ENCODE data around the gene CFAP299. TPM values are rescaled to one million over a fixed set of nuclear protein-coding genes. Genes with fewer than 3 reads are reported as not detected.
"Not testable (repeated sequence)": the region's sequence is repeated elsewhere in the genome, so short reads cannot be mapped to it uniquely, and the experiment has no call there.

Gene CFAP299
- not detected for total RNA-seq

GRCh38 chr4:80335554-80336358 lies at the start of gene CFAP299:
Gene CFAP299 (plus strand): TSS chr4:80335730.
- TF ChIP-seq CTCF (IDR thresholded peaks at IDR 0.05) = peak in 2 of 3 experiments; percentile 18 to 36
- Histone ChIP-seq H3K27me3 (peaks cover 4% of the 10 kb centered on the region), H3K9me3 (no peaks in the 10 kb centered on the region), H3K36me3 (no peaks in the 10 kb centered on the region), H3K4me3 (peak within 1 kb of the TSS; percentile 41 to 68), H3K27ac (no peak within 1 kb of the TSS), H3K4me1 (peaks cover 0 to 2% of the 10 kb centered on the region in 2 donors)
- peak in 1 of 2 donors; percentile 76 for DNase-seq (ENCODE audit: low spot score in 2 of 2)
- intact Hi-C loops (cut with DNase I) = no loop called here

GRCh38 chr4:80286451-80286850 lies 49.1 kb upstream of the CFAP299 start:
- Histone ChIP-seq H3K36me3 (no peaks in the 10 kb centered on the region), H3K4me1 (no peaks in the 10 kb centered on the region), H3K27me3 (no peaks in the 10 kb centered on the region), H3K9me3 (no peaks in the 10 kb centered on the region), H3K27ac (no peak overlapping the region), H3K4me3 (no peak overlapping the region)
- DNase-seq (ENCODE audit: low spot score in 2 of 2) = no peak
- intact Hi-C loops (cut with DNase I) = no loop called here
- no peak for TF ChIP-seq CTCF (IDR thresholded peaks at IDR 0.05)

- H3K36me3 ChIP-seq; H3K27me3 ChIP-seq; H3K4me1 ChIP-seq; H3K27ac ChIP-seq; intact Hi-C loops (cut with DNase I); H3K4me3 ChIP-seq; H3K9me3 ChIP-seq; DNase-seq (ENCODE audit: low spot score in 2 of 2): not testable (repeated sequence)
Observed at GRCh38 chr4:80290665-80291064, 44.9 kb upstream of the CFAP299 start.

GRCh38 chr4:80294206-80294605 lies 41.3 kb upstream of the CFAP299 start:
- TF ChIP-seq CTCF (IDR thresholded peaks at IDR 0.05) = no peak
- DNase-seq (ENCODE audit: low spot score in 2 of 2) = no peak
- H3K27me3 ChIP-seq = no peaks in the 10 kb centered on the region
- H3K27ac ChIP-seq = no peak overlapping the region
- no peaks in the 10 kb centered on the region for H3K36me3 ChIP-seq
- intact Hi-C loops (cut with DNase I) = no loop called here
- H3K9me3 ChIP-seq = no peaks in the 10 kb centered on the region
- no peak overlapping the region for H3K4me3 ChIP-seq
- no peaks in the 10 kb centered on the region for H3K4me1 ChIP-seq

- Histone ChIP-seq H3K4me1 (no peaks in the 10 kb centered on the region), H3K27ac (no peak overlapping the region), H3K9me3 (no peaks in the 10 kb centered on the region), H3K27me3 (no peaks in the 10 kb centered on the region), H3K36me3 (no peaks in the 10 kb centered on the region), H3K4me3 (no peak overlapping the region)
- TF ChIP-seq CTCF (IDR thresholded peaks at IDR 0.05) = no peak
- DNase-seq (ENCODE audit: low spot score in 2 of 2) = no peak
- intact Hi-C loops (cut with DNase I) = no loop called here
Observed at GRCh38 chr4:80295336-80295735, 40.2 kb upstream of the CFAP299 start.

GRCh38 chr4:80295826-80296225 lies 39.7 kb upstream of the CFAP299 start:
- intact Hi-C loops (cut with DNase I) = no loop called here
- DNase-seq (ENCODE audit: low spot score in 2 of 2) = no peak
- H3K4me1 ChIP-seq = no peaks in the 10 kb centered on the region
- no peak overlapping the region for H3K27ac ChIP-seq
- no peaks in the 10 kb centered on the region for H3K27me3 ChIP-seq
- H3K4me3 ChIP-seq = no peak overlapping the region
- H3K9me3 ChIP-seq = no peaks in the 10 kb centered on the region
- TF ChIP-seq CTCF (IDR thresholded peaks at IDR 0.05) = no peak
- no peaks in the 10 kb centered on the region for H3K36me3 ChIP-seq

All from ascending aorta (tissue), 2 donors.